GM12878 (cell line): ENCODE data around the gene MYH7. TPM values are rescaled to one million over a fixed set of nuclear protein-coding genes. Genes with fewer than 3 reads are reported as not detected.

Source experiments
- ATAC-seq: fragments of 200-7000 bp; cut with Tn5 transposase; 3 replicates; pipeline ENCODE4 v1.9.1; 2020; ENCODE audit warnings: mild to moderate bottlenecking, moderate library complexity
- BruUV-seq: library from RNA; stranded (reverse); fragments of 400-500 nt; replicated peaks from 2 replicates; lab custom pipeline; 2021; lab: Mats Ljungman, UMichigan
- CTCF ChIA-PET: fragments of 300-600 bp; sonication (Branson Sonifier 250); formaldehyde crosslinking; extraction: SDS; loops from one replicate; lab custom pipeline; 2021; ENCODE audit warnings: inconsistent platforms; lab: Yijun Ruan, JAX
- POLR2A ChIA-PET: fragments of 350-600 bp; formaldehyde crosslinking; extraction: SDS; loops from one replicate; lab custom pipeline; 2021; ENCODE audit warnings: inconsistent platforms; lab: Charles Lee
- RAD21 ChIA-PET: fragments of 300-600 bp; sonication (Branson Sonifier 250); formaldehyde crosslinking; loops from one replicate; lab custom pipeline; 2023; ENCODE audit warnings: antibody characterized with exemption; ENCODE audit not compliant: unreplicated experiment; lab: Charles Lee
- SMC1A ChIA-PET: fragments of 300-600 bp; sonication (Branson Sonifier 250); formaldehyde crosslinking; loops from one replicate; lab custom pipeline; 2023; ENCODE audit not compliant: unreplicated experiment, uncharacterized antibody; lab: Charles Lee
- DNase-seq: peaks from one replicate; pipeline ENCODE4 v3.0.0-alpha.2; 2011; ENCODE audit warnings: low read depth, low spot score
- FAIRE-seq: peaks from 3 replicates; lab custom pipeline; 2011; peaks lifted over from hg19 to GRCh38; lab: Jason Lieb, UNC
- H2AFZ ChIP-seq: 2 replicates; pipeline ENCODE4 v1.6.0; 2011; ENCODE audit warnings: low read depth, low read length, control low read depth; ENCODE audit not compliant: control insufficient read depth
- H3K27ac ChIP-seq: 2 replicates; pipeline ENCODE4 v1.5.1; 2011; ENCODE audit warnings: control low read depth; ENCODE audit not compliant: control insufficient read depth, insufficient read depth
- H3K27me3 ChIP-seq, 2 experiments: replicated peaks in 1 of 2; 2 replicates each; pipeline versions ENCODE4 v1.6.0 to v1.6.1; 2011; ENCODE audit warnings: low read length in 1 of 2; ENCODE audit not compliant: control insufficient read depth in 2 of 2, insufficient read depth in 2 of 2
- H3K36me3 ChIP-seq, 2 experiments: 2 replicates each; pipeline ENCODE4 v1.5.1; 2011; ENCODE audit warnings: low read length in 1 of 2; ENCODE audit not compliant: control insufficient read depth in 2 of 2, insufficient read depth in 2 of 2
- H3K4me1 ChIP-seq: 2 replicates; pipeline ENCODE4 v1.6.1; 2011; ENCODE audit warnings: mild to moderate bottlenecking, low read length, moderate library complexity, mixed read lengths; ENCODE audit not compliant: control insufficient read depth, insufficient read depth
- H3K4me2 ChIP-seq: 2 replicates; pipeline ENCODE4 v1.6.0; 2011; ENCODE audit warnings: control low read depth; ENCODE audit not compliant: control insufficient read depth, insufficient read depth
- H3K4me3 ChIP-seq: fragments of 200-600 bp; sonication (generic); 2 replicates; pipeline ENCODE4 v1.5.1; 2016
- H3K79me2 ChIP-seq: 2 replicates; pipeline ENCODE4 v1.6.0; 2011; ENCODE audit warnings: low read length; ENCODE audit not compliant: control insufficient read depth, insufficient read depth
- H3K9ac ChIP-seq: 2 replicates; pipeline ENCODE4 v1.8.0; 2011; ENCODE audit warnings: low read length, control low read depth, mixed read lengths; ENCODE audit not compliant: control insufficient read depth, insufficient read depth
- H3K9me3 ChIP-seq: replicated peaks from 3 replicates; pipeline ENCODE4 v1.5.1; 2011; ENCODE audit warnings: mild to moderate bottlenecking, low read length; ENCODE audit not compliant: control insufficient read depth, insufficient read depth
- H4K20me1 ChIP-seq: 2 replicates; pipeline ENCODE4 v1.6.0; 2011; ENCODE audit not compliant: control insufficient read depth, insufficient read depth
- ETV6 ChIP-seq, 2 experiments: fragments of 450-650 bp in 1 of 2; IDR thresholded peaks in 1 of 2; conservative IDR thresholded peaks in 1 of 2; 2 replicates each; pipeline ENCODE4 v1.6.1; 2014; ENCODE audit warnings: antibody characterized with exemption in 1 of 2, borderline replicate concordance in 1 of 2, low read depth in 1 of 2, mild to moderate bottlenecking in 1 of 2, moderate library complexity in 1 of 2
- IRF4 ChIP-seq: IDR thresholded peaks from 2 replicates; pipeline ENCODE4 v1.6.1; 2011; ENCODE audit warnings: low read depth, low read length
- RELA ChIP-seq: fragments of 450-650 bp; IDR thresholded peaks from 2 replicates; pipeline ENCODE4 v1.8.0; 2014; ENCODE audit warnings: borderline replicate concordance; ENCODE audit not compliant: partially characterized antibody
- SMAD1 ChIP-seq: fragments of 450-650 bp; IDR thresholded peaks from 2 replicates; pipeline ENCODE4 v1.6.1; 2018; ENCODE audit warnings: mild to moderate bottlenecking, low read depth; ENCODE audit not compliant: partially characterized antibody
- ZSCAN29 ChIP-seq: fragments of 450-650 bp; IDR thresholded peaks from 2 replicates; pipeline ENCODE4 v1.6.1; 2017; ENCODE audit warnings: mild to moderate bottlenecking, moderate library complexity
- WGBS: methylation state at CpG from one replicate; pipeline ENCODE4 v1.1.6; 2016; ENCODE audit warnings: low lambda C conversion rate; ENCODE audit not compliant: insufficient replicate concordance, insufficient coverage; ENCODE audit errors: missing lambda C conversion rate; 5-methylcytosine and 5-hydroxymethylcytosine counted together
- in situ Hi-C: fragments of 300-500 bp; cut with MboI; formaldehyde crosslinking; loops from 9 replicates; pipeline ENCODE4 v1.14.3; 2018; ENCODE audit warnings: mixed read lengths
- intact Hi-C: fragments of 100-400 bp; cut with micrococcal nuclease; formaldehyde crosslinking; loops from one replicate; pipeline ENCODE4 v1.14.2; 2022; ENCODE audit not compliant: unreplicated experiment
- polyA plus RNA-seq, 11 experiments: library from polyadenylated mRNA; depleted of rRNA in 4 of 11; unstranded in 6 of 11; stranded (reverse) in 5 of 11; fragments of >200 nt; fragmentation: Nextera tagmentation in 4 of 11; fragmentation: Illumina TruSeq in 1 of 11; extraction: Ambion mirVana in 4 of 11; extraction: Trizol in 1 of 11; gene quantifications; 1 replicate in 1 of 11; 2 replicates in 10 of 11; pipeline versions ENCODE4 v1.2.1 to v1.2.3, GENCODE V29; 2011 to 2016; ENCODE audit warnings: inconsistent platforms in 2 of 11, missing spikeins in 2 of 11, low read depth in 1 of 11
- total RNA-seq, 4 experiments: library from RNA; depleted of rRNA in 3 of 4; stranded (reverse); fragments of >200 nt in 3 of 4; fragmentation: Illumina TruSeq in 1 of 4; extraction: Trizol in 1 of 4; gene quantifications; 2 replicates each; pipeline versions ENCODE4 v1.2.1 to v1.2.3, GENCODE V29; 2013 to 2021
- TF ChIP-seq, protein P1 (sequence below): fragments of 450-650 bp; IDR thresholded peaks from 2 replicates; pipeline ENCODE4 v1.6.1; 2016; ENCODE audit warnings: mild to moderate bottlenecking, moderate library complexity, borderline replicate concordance

The MYH7 gene
- total and polyA plus RNA-seq, 10 of the 15 experiments (the other 5 are each of a cell fraction or from before 2014, with no cell fraction given): 0.04 to 0.10 (median 0.05) TPM; not detected in 4

DNA sequence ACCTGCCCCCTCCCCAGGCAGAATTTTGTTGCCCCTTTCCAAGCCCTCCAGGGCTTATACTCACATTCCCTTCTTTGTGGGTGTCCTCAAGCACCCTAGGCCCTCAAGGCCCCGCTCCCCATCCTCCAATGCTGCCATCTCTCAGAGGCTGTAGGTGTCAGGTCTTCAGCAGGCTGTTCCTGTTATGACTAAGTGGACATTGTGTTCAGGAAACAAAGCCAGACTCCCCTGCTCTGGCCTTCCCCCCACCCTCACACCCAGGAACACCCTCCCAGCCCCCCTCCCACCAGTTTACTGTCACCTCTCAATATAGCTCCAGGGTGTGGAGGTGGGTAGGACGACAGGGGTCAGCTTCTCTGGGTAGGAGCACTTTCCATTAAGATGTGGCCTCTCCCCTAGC is 26.0 kb downstream of the MYH7 start:
- Histone ChIP-seq H3K9me3 (no peaks in the 10 kb centered on the region), H3K4me2 (no peak overlapping the region), H3K4me1 (no peaks in the 10 kb centered on the region), H3K27ac (no peak overlapping the region), H3K27me3 (peaks cover 0 to 3% of the 10 kb centered on the region in 2 experiments; a peak in 2 of 4 replicates), H2AFZ (no peak overlapping the region), H3K36me3 (no peaks in the 10 kb centered on the region), H3K9ac (no peak overlapping the region), H4K20me1 (no peaks in the 10 kb centered on the region), H3K79me2 (no peaks in the 10 kb centered on the region), H3K4me3 (no peak overlapping the region)
- ChIA-PET SMC1A (no interaction called here), CTCF (interaction anchor here (1.1 kb wide), 1 partner anchor 131 kb away, joined by 4 read pairs; no protein-coding TSS in a partner anchor), RAD21 (no interaction called here), POLR2A (interaction anchor here (0.7 kb wide), 1 partner anchor 14 kb away, joined by 4 read pairs; no protein-coding TSS in a partner anchor)
- BruUV-seq: no TSS peak
- in situ Hi-C loops: no loop called here
- FAIRE-seq (no peak), DNase-seq (no peak), ATAC-seq (peak; percentile 25; the same call in 1 of the 3 replicates)
- intact Hi-C loops: no loop called here
- WGBS: 32% methylated on average over 2 of the region's 2 CpGs
- TF ChIP-seq SMAD1: no peak
- peak; percentile 62; the same call in 1 of the 2 replicates for TF ChIP-seq IRF4
- TF ChIP-seq ZSCAN29: no peak
- TF ChIP-seq ETV6 (conservative IDR thresholded peaks at IDR 0.05 in 1 of 2, IDR thresholded peaks at IDR 0.05 in 1 of 2; ENCODE audit: borderline replicate concordance in 1 of 2, low read depth in 1 of 2): no peak
- TF ChIP-seq, protein P1, sequence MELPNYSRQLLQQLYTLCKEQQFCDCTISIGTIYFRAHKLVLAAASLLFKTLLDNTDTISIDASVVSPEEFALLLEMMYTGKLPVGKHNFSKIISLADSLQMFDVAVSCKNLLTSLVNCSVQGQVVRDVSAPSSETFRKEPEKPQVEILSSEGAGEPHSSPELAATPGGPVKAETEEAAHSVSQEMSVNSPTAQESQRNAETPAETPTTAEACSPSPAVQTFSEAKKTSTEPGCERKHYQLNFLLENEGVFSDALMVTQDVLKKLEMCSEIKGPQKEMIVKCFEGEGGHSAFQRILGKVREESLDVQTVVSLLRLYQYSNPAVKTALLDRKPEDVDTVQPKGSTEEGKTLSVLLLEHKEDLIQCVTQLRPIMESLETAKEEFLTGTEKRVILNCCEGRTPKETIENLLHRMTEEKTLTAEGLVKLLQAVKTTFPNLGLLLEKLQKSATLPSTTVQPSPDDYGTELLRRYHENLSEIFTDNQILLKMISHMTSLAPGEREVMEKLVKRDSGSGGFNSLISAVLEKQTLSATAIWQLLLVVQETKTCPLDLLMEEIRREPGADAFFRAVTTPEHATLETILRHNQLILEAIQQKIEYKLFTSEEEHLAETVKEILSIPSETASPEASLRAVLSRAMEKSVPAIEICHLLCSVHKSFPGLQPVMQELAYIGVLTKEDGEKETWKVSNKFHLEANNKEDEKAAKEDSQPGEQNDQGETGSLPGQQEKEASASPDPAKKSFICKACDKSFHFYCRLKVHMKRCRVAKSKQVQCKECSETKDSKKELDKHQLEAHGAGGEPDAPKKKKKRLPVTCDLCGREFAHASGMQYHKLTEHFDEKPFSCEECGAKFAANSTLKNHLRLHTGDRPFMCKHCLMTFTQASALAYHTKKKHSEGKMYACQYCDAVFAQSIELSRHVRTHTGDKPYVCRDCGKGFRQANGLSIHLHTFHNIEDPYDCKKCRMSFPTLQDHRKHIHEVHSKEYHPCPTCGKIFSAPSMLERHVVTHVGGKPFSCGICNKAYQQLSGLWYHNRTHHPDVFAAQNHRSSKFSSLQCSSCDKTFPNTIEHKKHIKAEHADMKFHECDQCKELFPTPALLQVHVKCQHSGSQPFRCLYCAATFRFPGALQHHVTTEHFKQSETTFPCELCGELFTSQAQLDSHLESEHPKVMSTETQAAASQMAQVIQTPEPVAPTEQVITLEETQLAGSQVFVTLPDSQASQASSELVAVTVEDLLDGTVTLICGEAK: no peak
- TF ChIP-seq RELA: no peak
